Measurements from ENCODE around the gene PHLDA3.
A peak's percentile ranks its signal among the peaks of the same experiment; 100 is the strongest.

PHLDA3 gene

GRCh38 chr1:201481761-201482493, 12.9 kb upstream of the PHLDA3 start (continued):
- TF ChIP-seq ZBTB26 (tag by site-specific recombination; optimal IDR thresholded peaks at IDR 0.05) (peak; percentile 18), KLF9 (tag by site-specific recombination; IDR thresholded peaks at IDR 0.05; ENCODE audit: low read depth) (no peak), KLF8 (tag by site-specific recombination; IDR thresholded peaks at IDR 0.05) (peak; percentile 63; the same call in 1 of the 2 replicates), BCL6B (tag by site-specific recombination; IDR thresholded peaks at IDR 0.05) (no peak), PRDM4 (tag by site-specific recombination; IDR thresholded peaks at IDR 0.05) (no peak), ZEB2 (tag by site-specific recombination; IDR thresholded peaks at IDR 0.05) (peak; percentile 35; the same call in 1 of the 2 replicates), SALL2 (tag by site-specific recombination; IDR thresholded peaks at IDR 0.05; ENCODE audit: borderline replicate concordance) (no peak), ZBTB8A (tag by site-specific recombination; IDR thresholded peaks at IDR 0.05) (peak; percentile 56; the same call in 1 of the 2 replicates), HOXA7 (CRISPR knock-in tag; IDR thresholded peaks at IDR 0.05; ENCODE audit: borderline replicate concordance) (no peak), ZNF211 (tag by site-specific recombination; IDR thresholded peaks at IDR 0.05; ENCODE audit: low read depth) (no peak), ELK4 (IDR thresholded peaks at IDR 0.05; ENCODE audit: borderline replicate concordance, low read depth, low read length) (no peak), WT1 (tag by site-specific recombination; IDR thresholded peaks at IDR 0.05) (peak; percentile 12; the same call in 1 of the 2 replicates), HOXD13 (CRISPR knock-in tag; IDR thresholded peaks at IDR 0.05; ENCODE audit: borderline replicate concordance) (no peak), ZNF239 (tag by site-specific recombination; IDR thresholded peaks at IDR 0.05) (no peak), ZNF76 (tag by site-specific recombination; IDR thresholded peaks at IDR 0.05; ENCODE audit: borderline replicate concordance, low read depth) (0 out of 2 replicates have a peak, but pooled peaks have one; percentile 10), ZNF354C (tag by site-specific recombination; IDR thresholded peaks at IDR 0.05; ENCODE audit: borderline replicate concordance, low read depth) (no peak), ZNF623 (tag by site-specific recombination; IDR thresholded peaks at IDR 0.05) (no peak), ZBTB17 (tag by site-specific recombination; IDR thresholded peaks at IDR 0.05) (peak; percentile 48), ZNF707 (tag by site-specific recombination; IDR thresholded peaks at IDR 0.05) (no peak), ZNF112 (tag by site-specific recombination; IDR thresholded peaks at IDR 0.05) (no peak), ZNF549 (tag by site-specific recombination; IDR thresholded peaks at IDR 0.05) (no peak), ZNF561 (tag by site-specific recombination; IDR thresholded peaks at IDR 0.05; ENCODE audit: borderline replicate concordance) (no peak), ZNF2 (tag by site-specific recombination; IDR thresholded peaks at IDR 0.05) (0 out of 2 replicates have a peak, but pooled peaks have one; percentile 63), FEZF1 (tag by site-specific recombination; IDR thresholded peaks at IDR 0.05) (no peak), ZNF24 (tag by site-specific recombination; IDR thresholded peaks at IDR 0.05) (no peak), ZFP69B (tag by site-specific recombination; IDR thresholded peaks at IDR 0.05) (peak; percentile 81; the same call in 1 of the 2 replicates), ZNF692 (tag by site-specific recombination; IDR thresholded peaks at IDR 0.05) (peak; percentile 89), PATZ1 (tag by site-specific recombination; IDR thresholded peaks at IDR 0.05) (peak; percentile 80), ZNF133 (tag by site-specific recombination; IDR thresholded peaks at IDR 0.05) (no peak), SCRT1 (tag by site-specific recombination; IDR thresholded peaks at IDR 0.05; ENCODE audit: borderline replicate concordance) (no peak), ZNF600 (tag by site-specific recombination; IDR thresholded peaks at IDR 0.05) (peak; percentile 78)
